Measurements from ENCODE around the gene CNST.

GRCh38 chr1:246667773-246668172, 101.5 kb downstream of the CNST start:
- TF ChIP-seq EZH2phosphoT487 (IDR thresholded peaks at IDR 0.05; ENCODE audit: borderline replicate concordance) (no peak), CTCF (conservative IDR thresholded peaks at IDR 0.05; ENCODE audit: low read length) (no peak)

All from Loucy (cell line).